Esophagus muscularis mucosa (tissue), 3 donors: ENCODE results near the gene ATP5PB.

Source experiments
- CTCF ChIP-seq, 3 experiments: fragments of 200-600 bp in 2 of 3; fragments of 450-650 bp in 1 of 3; sonication (generic) in 2 of 3; IDR thresholded peaks; one replicate each; pipeline ENCODE4 v1.5.1; 2017 to 2019; ENCODE audit warnings: antibody characterized with exemption in 3 of 3, mild to moderate bottlenecking in 2 of 3, moderate library complexity in 1 of 3
- POLR2A ChIP-seq: fragments of 450-650 bp; IDR thresholded peaks from one replicate; pipeline ENCODE4 v1.6.1; 2017; ENCODE audit warnings: antibody characterized with exemption, moderate library complexity, mild to moderate bottlenecking, low read depth
- POLR2AphosphoS5 ChIP-seq, 2 donors: sonication (generic); formaldehyde crosslinking; IDR thresholded peaks; one replicate each; pipeline ENCODE4 v1.6.1; 2017; ENCODE audit warnings: antibody characterized with exemption in 2 of 2

- TF ChIP-seq CTCF (IDR thresholded peaks at IDR 0.05) (no peak), POLR2AphosphoS5 (IDR thresholded peaks at IDR 0.05) (peak in 1 of 2 donors; percentile 26), POLR2A (no peak)
Measured at GRCh38 chr1:111501645-111502044, 52.4 kb downstream of the ATP5PB start.
